Stimulated activated CD4-positive, alpha-beta T cell treated with anti-CD3 and anti-CD28 coated beads, Interleukin-1b, Interleukin-23, amount 100 ng/mL, for 4 hours (primary cell): Measurements from ENCODE around the gene NKAIN2.

Experiments used
- DNase-seq, 2 donors: peaks; one replicate each; pipeline ENCODE4 v3.0.0-alpha.2; 2020; ENCODE audit warnings: low read depth in 2 of 2

NKAIN2 gene

GRCh38 chr6:124567401-124567800, 763.7 kb downstream of the NKAIN2 start:
- DNase-seq: no peak

GRCh38 chr6:124573953-124574352, 770.3 kb downstream of the NKAIN2 start:
- no peak for DNase-seq

DNA sequence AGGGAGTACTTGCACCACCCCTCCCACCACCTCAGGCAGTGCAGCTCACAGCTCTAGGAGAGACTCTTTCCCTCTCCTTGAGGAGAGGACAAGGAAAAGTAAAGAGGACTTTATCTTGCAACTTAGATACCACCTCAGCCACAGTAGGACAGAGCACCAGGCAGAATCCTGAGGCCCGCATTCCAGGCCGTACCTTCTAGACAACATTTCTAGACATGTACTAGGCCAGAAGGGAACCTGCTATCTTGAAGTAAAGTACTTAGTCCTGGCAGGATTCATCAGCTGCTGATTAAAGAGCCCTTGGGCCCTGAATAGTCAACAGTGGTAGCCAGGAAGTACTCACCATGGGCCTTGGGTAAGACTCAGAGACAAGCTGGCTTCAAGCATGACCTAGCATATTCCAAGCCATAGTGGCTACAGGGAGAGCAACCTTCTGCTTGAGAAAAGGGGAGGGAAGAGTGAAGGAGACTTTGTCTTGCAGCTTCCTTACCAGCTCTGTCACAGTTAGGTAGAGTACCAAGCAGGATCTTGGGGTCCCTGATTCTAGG, 774.1 kb downstream of the NKAIN2 start:
- DNase-seq: no peak

DNA sequence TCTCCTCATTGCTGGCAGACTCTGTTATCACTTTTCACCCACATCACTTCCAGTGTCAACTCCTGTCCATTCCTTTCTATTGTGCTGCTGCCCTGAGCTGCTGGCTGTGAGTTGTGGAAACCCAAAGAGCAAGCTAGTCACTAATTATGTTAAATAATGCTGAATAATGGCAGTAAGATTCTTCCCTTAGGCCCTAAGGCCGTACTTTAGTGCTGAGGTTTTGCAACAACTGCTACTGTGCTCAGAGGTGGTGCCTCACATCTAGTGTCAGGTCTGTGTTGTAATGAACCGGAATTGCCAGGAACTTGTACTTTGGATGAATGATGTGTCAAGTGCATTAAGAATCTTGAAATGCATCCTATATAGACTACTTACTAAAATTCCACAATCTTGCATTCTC, 786.3 kb downstream of the NKAIN2 start:
- DNase-seq: no peak

- DNase-seq: no peak
Measured at GRCh38 chr6:124599656-124600055, 796.0 kb downstream of the NKAIN2 start.

GRCh38 chr6:124604719-124605118, 801.1 kb downstream of the NKAIN2 start:
- no peak for DNase-seq

DNA sequence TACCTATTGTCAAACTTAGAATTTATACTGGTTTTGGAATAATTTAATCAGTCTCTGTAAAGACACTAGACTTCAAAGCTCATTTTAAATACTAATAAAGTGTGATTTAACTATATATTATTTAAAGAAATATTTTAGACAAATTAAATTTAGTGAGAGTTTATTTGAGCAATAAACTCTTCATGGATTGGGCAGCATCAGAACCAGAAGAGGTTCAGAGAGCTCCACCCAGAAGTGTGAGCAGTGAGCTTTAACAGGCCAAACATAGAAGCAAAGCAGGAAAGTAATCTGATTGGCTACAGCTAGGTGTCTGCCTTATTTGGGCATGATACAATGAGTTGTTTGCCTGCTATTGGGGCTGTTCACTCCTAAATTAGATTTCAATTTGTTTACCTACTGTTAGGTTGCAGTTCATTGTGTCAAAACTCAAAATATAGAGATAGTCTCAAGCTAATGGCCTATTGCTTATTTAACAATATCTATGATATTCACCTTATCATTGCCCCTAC, 803.5 kb downstream of the NKAIN2 start:
- DNase-seq: no peak

DNA sequence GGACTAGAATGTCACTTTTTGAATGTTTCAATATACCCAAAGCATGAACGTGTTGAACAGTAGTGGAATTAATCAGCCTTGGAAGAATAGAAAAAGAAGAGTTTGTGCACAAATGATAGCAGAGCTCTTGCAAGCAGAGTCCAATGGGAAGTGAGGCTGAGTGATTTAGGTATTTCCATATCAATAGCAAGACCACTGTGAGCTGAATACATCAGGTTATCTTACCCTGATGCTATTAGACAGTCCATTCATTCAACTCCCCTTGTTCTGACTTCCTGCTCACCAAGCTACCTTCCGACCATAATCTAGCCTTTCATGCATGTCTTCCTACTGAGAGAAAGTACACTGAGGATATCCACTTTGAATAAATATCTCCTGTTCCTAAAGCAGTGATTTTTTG, 809.4 kb downstream of the NKAIN2 start:
- DNase-seq: no peak

DNA sequence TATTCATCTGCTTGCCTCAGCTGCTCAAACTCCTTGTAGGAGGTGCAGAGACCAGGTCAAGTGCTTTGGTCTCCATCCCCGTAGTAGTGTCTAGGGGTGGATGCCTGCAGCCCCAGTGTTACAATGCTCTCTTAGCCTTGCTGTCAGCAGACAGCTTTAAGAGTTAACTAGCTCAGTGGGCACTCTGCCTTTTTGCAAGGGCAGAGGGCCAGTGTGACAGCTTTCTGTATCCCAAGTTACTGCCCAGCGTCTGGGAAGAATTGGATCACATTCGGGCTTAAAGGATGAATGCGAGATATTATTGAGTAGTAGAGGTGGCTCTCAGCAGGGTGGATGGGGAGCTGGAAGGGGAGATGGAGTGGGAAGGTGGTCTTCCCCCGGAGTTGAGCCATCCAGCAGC, 818.7 kb downstream of the NKAIN2 start:
- DNase-seq: no peak

DNA sequence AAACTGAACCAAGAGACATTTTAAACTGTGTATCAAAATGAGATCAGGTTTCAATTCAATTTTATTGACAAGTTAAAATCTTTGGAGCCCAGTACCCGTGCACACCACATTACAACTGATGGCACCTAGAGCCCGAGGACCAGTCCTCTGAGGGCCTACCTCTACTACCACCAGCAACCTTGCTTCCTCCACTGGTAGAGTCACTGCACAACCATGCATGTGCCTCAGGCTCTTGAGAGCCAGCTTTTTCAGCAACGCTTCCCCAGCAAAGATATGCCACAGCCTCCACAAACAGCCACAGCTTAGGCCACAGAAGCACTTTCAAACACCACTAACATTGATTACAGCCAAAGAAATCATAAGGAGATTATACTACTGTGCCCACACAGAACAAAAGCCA, 830.0 kb downstream of the NKAIN2 start:
- DNase-seq: no peak

DNA sequence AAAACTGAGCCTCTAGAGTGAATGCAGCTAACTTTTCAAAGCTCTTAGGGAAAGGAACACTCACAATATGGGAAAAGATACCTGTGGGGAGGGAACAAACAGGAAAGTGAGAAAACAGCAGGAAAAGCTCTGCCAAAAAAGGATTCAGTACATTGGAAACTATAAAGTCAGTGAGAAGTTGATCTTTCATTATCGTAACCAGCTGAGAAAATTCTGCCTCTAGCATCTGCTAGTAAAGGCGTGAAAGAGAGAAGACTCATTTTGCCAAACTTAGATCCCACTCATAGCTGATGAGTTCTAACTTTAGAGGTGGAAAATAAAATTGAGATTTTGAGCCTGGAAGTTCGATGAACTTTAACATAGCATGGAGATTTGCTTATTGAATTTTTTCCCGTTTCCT, 836.8 kb downstream of the NKAIN2 start:
- DNase-seq: no peak

DNA sequence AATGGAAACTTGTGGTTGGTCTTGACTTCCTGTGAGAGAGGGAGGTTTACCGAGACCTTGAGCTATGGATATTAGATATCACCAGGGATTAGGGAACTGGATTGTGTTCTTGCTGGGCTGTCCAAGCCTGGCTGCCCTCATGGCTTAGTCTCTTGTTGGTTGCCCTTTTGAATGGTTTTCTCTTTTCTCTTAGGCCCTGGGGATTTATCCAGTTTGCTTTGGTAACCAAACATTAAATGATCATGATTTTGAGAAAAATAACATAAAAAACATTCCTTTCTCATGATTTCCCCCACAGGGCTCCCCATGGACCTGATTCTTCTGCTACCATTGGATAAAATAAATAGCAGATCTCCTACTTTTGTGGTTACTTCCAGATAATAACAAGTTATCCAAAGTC, 852.2 kb downstream of the NKAIN2 start:
- DNase-seq: no peak

DNA sequence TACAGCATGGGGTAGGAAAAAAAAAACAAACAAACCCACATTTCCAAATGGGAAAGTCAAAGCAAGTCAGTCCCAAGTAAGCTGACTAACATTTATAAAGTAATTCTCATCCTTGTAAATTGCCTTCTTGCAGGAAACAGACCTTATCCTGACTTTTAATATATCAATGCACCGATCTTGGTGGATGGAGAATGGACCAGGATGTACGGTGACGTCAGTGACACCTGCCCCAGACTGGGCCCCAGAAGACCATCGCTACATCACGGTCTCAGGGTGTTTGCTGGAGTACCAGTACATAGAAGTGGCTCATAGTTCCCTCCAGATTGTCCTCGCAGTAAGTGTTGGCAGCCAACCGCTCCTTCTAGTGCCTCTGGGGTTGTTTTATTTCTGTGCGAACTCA, 854.4 kb downstream of the NKAIN2 start:
- DNase-seq: no peak

GRCh38 chr6:124659427-124659826, 855.8 kb downstream of the NKAIN2 start:
- DNase-seq: no peak

- DNase-seq: no peak
Measured at GRCh38 chr6:124660185-124660584, 856.5 kb downstream of the NKAIN2 start.

GRCh38 chr6:124661097-124661661, 857.5 kb downstream of the NKAIN2 start:
- DNase-seq: no peak

GRCh38 chr6:124668028-124668427, 864.4 kb downstream of the NKAIN2 start:
- DNase-seq: no peak

DNA sequence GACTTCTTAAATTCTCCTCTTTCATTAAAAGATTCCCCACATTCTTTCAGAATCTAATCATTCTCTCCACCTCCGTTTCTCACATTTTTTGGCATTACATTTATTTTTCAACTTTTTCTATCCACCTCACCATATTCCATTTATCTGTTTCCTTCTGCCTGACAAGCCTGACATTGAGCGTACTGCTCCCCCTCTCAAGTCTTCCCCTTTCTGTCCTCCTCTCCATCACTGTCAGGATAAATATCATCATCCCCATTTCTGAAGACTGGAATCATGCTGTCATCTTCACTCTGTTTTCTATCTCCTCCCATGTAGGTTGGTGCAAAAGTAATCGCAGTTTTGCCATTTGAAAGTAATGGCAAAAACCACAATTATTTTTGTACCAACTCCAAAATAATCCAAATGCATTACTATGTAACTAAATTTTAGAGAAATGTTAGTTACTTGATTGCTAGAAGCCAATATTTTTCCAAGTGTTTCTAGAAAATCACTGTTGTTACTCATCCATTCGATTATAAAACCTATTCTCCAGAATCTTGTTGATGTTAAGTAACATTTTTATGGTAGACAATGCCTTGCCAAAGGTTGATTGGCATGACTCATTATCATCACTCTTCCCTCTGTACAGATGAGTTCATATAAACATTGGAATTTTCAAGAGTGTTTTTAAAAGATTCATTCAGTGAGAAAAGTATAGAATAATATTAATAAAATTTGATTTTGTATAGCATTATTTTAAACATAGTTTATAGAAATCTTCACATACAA, 866.2 kb downstream of the NKAIN2 start:
- DNase-seq: no peak

DNA sequence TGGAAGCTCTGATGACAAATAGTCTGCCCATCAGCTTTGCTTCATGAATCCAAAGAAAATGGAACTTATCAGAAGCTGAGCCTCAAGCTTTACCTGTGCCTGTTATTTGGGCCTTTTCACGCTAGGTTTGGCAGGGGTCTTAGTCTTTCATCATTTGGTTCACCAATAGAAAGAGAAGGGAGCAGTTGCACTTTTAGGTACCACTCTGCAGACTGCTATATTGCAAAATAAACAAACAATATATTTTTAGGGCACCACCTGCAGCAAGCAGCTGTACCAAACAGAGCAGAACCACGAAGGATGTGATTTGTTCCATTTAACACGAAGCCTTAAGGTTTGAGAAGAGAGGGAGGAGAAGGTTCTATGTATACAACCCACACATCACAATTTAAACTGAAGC, 867.1 kb downstream of the NKAIN2 start:
- no peak for DNase-seq

DNA sequence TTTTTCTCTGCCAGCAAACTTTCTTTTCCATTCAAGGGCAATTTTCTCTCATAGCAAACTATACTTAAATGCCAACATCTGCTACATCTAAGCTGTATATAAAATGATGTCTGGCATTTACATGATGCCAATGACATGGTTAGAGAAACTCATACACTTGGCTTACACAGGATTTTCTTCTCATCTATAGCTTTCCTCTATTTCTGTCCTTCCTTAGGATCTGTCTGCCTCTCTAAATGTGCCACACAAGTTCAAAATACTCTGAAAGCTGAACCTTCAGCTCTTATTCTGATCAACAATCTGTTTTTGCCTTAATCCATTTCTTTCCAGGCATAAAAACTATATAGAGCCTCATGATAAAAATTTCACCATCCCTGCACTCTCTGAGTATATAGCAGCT, 867.7 kb downstream of the NKAIN2 start:
- no peak for DNase-seq

DNA sequence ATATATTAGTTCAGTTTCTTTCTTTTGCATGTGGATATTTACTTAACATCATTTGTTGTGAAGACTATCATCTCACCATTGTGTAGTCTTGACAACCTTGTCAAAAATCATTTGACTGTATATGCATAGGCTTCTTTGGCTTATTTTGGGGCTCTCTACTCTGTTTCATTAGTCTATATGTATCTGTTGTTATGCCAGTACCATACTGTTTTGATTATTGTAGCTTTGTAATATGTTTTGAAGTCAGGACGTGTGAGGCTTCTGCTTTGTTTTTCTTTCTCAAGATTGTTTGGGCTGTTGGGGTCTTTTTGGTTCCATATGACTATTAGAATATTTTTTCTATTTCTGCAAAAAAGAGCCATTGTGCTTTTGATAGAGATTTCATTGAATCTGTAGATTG, 870.4 kb downstream of the NKAIN2 start:
- no peak for DNase-seq

GRCh38 chr6:124676033-124676432, 872.4 kb downstream of the NKAIN2 start:
- DNase-seq: no peak

- DNase-seq: no peak
Measured at GRCh38 chr6:124677874-124678273, 874.2 kb downstream of the NKAIN2 start.
